Epithelial cell of prostate (primary cell): ENCODE measurements around the gene ZNF428.
"Not testable (repeated sequence)": the region's sequence is repeated elsewhere in the genome, so short reads cannot be mapped to it uniquely, and the experiment has no call there.

ENCODE experiments used
- DNase-seq: peaks from one replicate; pipeline ENCODE4 v3.0.0-alpha.2; 2011; ENCODE audit warnings: low read depth, low spot score
- H3K27ac ChIP-seq: fragments of 450-650 bp; 2 replicates; pipeline ENCODE4 v1.5.1; 2017; ENCODE audit warnings: mild to moderate bottlenecking

The ZNF428 gene

GRCh38 chr19:43619262-43620060, at the start of gene ZNF428:
TSS of gene ZNF428 (minus strand) at chr19:43619629. CDS start at chr19:43614304, 5,325 bp downstream.
- DNase-seq, result no peak

GRCh38 chr19:43668406-43669109, 49.1 kb upstream of the ZNF428 start:
- DNase-seq, result peak; percentile 96
- peak overlapping the region; percentile 96 for H3K27ac ChIP-seq

More at GRCh38 chr19:43619262-43620060, at the start of gene ZNF428:
- peak within 1 kb of the TSS; percentile 75 for H3K27ac ChIP-seq

GRCh38 chr19:43667876-43668405, 48.5 kb upstream of the ZNF428 start:
- peak overlapping the region; percentile 96 for H3K27ac ChIP-seq
- no peak for DNase-seq

- no peak for DNase-seq
- no peak overlapping the region for H3K27ac ChIP-seq
Measured at GRCh38 chr19:43667126-43667875, 47.9 kb upstream of the ZNF428 start.

GRCh38 chr19:43664018-43664417, 44.6 kb upstream of the ZNF428 start:
- H3K27ac ChIP-seq, result no peak overlapping the region
- DNase-seq, result no peak

GRCh38 chr19:43662487-43662886, 43.1 kb upstream of the ZNF428 start:
- H3K27ac ChIP-seq, result no peak overlapping the region
- DNase-seq, result no peak

- H3K27ac ChIP-seq, result no peak overlapping the region
- no peak for DNase-seq
Measured at GRCh38 chr19:43660971-43661360, 41.5 kb upstream of the ZNF428 start.

GRCh38 chr19:43660301-43660970, 41.0 kb upstream of the ZNF428 start:
- DNase-seq, result no peak
- no peak overlapping the region for H3K27ac ChIP-seq

- H3K27ac ChIP-seq, result no peak overlapping the region
- DNase-seq, result no peak
Measured at GRCh38 chr19:43658494-43658893, 39.1 kb upstream of the ZNF428 start.

GRCh38 chr19:43658001-43658400, 38.6 kb upstream of the ZNF428 start:
- no peak overlapping the region for H3K27ac ChIP-seq
- DNase-seq, result no peak

GRCh38 chr19:43656436-43656835, 37.0 kb upstream of the ZNF428 start:
- no peak for DNase-seq
- no peak overlapping the region for H3K27ac ChIP-seq

GRCh38 chr19:43652546-43652874, 33.1 kb upstream of the ZNF428 start:
- H3K27ac ChIP-seq, result no peak overlapping the region
- no peak for DNase-seq

GRCh38 chr19:43651758-43652545, 32.5 kb upstream of the ZNF428 start:
- no peak for DNase-seq
- no peak overlapping the region for H3K27ac ChIP-seq

GRCh38 chr19:43650276-43650675, 30.8 kb upstream of the ZNF428 start:
- not testable (repeated sequence) for H3K27ac ChIP-seq, DNase-seq

- no peak for DNase-seq
- H3K27ac ChIP-seq, result no peak overlapping the region
Measured at GRCh38 chr19:43649514-43649913, 30.1 kb upstream of the ZNF428 start.

GRCh38 chr19:43648633-43649032, 29.2 kb upstream of the ZNF428 start:
- no peak for DNase-seq
- H3K27ac ChIP-seq, result no peak overlapping the region

GRCh38 chr19:43644181-43644580, 24.8 kb upstream of the ZNF428 start:
- no peak overlapping the region for H3K27ac ChIP-seq
- DNase-seq, result no peak

- H3K27ac ChIP-seq, result no peak overlapping the region
- DNase-seq, result no peak
Measured at GRCh38 chr19:43643326-43643725, 23.9 kb upstream of the ZNF428 start.

- H3K27ac ChIP-seq, result no peak overlapping the region
- no peak for DNase-seq
Measured at GRCh38 chr19:43642531-43642930, 23.1 kb upstream of the ZNF428 start.
